Gastrocnemius medialis (tissue), 4 donors: ENCODE data around the gene AGR3.

Experiments
- CTCF ChIP-seq, 5 experiments: fragments of 450-650 bp in 3 of 5; fragments of 200-600 bp in 2 of 5; sonication (generic) in 2 of 5; IDR thresholded peaks in 4 of 5; conservative IDR thresholded peaks in 1 of 5; 1 replicate in 4 of 5; 2 replicates in 1 of 5; pipeline ENCODE4 v1.5.1; 2016 to 2019; ENCODE audit warnings: antibody characterized with exemption in 5 of 5, mild to moderate bottlenecking in 3 of 5, moderate library complexity in 3 of 5
- POLR2A ChIP-seq, 2 donors: fragments of 450-650 bp; IDR thresholded peaks; one replicate each; pipeline ENCODE4 v1.6.1; 2017; ENCODE audit warnings: antibody characterized with exemption in 2 of 2, mild to moderate bottlenecking in 2 of 2, moderate library complexity in 2 of 2

DNA sequence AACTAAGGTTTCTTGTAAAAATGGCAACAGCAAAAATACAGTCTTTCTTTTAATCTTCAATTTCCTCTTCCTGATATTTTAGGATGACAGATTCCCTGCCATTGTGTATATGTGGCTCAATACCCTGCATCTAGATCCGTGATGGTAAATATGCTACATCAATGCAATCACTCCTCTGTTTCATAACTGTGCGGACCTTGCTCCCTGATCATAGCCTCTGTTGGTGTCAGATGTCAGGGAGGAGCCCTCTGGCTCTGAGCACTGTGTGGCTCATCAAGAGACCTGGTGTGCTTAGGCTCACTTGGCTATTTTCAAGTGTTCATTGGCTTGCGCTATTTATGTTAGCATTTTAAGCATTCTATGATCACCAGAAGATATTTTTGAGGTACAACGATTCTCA is 33.0 kb upstream of the AGR3 start:
- TF ChIP-seq CTCF (IDR thresholded peaks at IDR 0.05 in 4 of 5, conservative IDR thresholded peaks at IDR 0.05 in 1 of 5) (no peak), POLR2A (IDR thresholded peaks at IDR 0.05) (no peak)
